ENCODE data around the gene C1orf167.
A peak's percentile ranks its signal among the peaks of the same experiment; 100 is the strongest.

C1orf167 gene

DNA sequence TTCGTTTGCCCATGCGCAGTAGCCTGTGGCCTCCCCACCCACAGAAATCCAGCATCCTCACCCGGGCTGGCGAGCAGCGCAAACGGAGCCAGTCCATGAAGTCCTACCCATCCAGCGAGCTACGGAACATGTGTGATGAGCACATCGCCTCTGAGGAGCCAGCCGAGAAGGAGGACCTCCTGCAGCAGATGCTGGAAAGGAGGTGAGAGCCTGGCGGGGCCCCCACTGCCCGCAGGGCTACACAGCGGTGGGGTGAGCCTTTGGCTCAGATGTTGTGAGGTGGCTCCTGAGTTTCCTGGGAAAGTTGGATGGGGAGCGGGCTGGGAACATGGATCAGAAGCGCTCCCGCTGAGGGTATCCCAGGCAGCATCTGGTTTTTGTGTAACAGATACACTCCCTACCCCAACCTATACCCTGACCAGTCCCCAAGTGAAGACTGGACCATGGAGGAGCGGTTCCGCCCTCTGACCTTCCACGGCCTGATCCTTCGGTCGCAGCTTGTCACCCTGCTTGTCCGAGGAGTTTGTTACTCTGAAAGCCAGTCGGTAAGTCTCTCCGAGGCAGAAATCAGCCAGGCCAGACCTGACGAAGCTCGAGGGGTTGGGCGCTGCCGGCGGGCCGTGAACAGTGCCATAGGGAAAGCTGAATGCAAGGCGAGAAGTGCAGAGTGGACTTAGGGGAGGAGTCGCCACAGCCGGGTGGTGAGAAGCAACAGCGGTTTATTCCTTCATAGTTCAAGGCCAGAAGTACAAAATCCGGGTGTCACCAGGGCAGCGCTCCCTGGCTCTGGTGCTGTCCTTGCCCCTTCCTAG is 75.2 kb downstream of the C1orf167 start:
- H3K27me3 ChIP-seq (replicated peaks; ENCODE audit: insufficient read depth, low read length), result no peaks in the 10 kb centered on the region
- H4K20me1 ChIP-seq (ENCODE audit: insufficient read depth, low read length), result no peaks in the 10 kb centered on the region
- no peak overlapping the region for H2AFZ ChIP-seq (ENCODE audit: low read length)
- H3K9me3 ChIP-seq (replicated peaks; ENCODE audit: insufficient read depth, low read length), result no peaks in the 10 kb centered on the region
- H3K79me2 ChIP-seq (ENCODE audit: low read length), result no peaks in the 10 kb centered on the region
- H3K36me3 ChIP-seq (replicated peaks; ENCODE audit: insufficient read depth, low read length), result no peaks in the 10 kb centered on the region; the same call in 1 of the 2 replicates
- no peak overlapping the region for H3K4me3 ChIP-seq (ENCODE audit: low read length)
- H3K4me1 ChIP-seq (ENCODE audit: low read length), result no peaks in the 10 kb centered on the region
- no peak for TF ChIP-seq EZH2 (optimal IDR thresholded peaks at IDR 0.05; ENCODE audit: low read depth, low read length)
- TF ChIP-seq, protein P1, sequence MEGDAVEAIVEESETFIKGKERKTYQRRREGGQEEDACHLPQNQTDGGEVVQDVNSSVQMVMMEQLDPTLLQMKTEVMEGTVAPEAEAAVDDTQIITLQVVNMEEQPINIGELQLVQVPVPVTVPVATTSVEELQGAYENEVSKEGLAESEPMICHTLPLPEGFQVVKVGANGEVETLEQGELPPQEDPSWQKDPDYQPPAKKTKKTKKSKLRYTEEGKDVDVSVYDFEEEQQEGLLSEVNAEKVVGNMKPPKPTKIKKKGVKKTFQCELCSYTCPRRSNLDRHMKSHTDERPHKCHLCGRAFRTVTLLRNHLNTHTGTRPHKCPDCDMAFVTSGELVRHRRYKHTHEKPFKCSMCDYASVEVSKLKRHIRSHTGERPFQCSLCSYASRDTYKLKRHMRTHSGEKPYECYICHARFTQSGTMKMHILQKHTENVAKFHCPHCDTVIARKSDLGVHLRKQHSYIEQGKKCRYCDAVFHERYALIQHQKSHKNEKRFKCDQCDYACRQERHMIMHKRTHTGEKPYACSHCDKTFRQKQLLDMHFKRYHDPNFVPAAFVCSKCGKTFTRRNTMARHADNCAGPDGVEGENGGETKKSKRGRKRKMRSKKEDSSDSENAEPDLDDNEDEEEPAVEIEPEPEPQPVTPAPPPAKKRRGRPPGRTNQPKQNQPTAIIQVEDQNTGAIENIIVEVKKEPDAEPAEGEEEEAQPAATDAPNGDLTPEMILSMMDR (IDR thresholded peaks at IDR 0.05; ENCODE audit: low read length), result no peak
- TF ChIP-seq EZH2phosphoT487 (IDR thresholded peaks at IDR 0.05; ENCODE audit: low read length), result no peak
- H3K9me2 ChIP-seq (replicated peaks; ENCODE audit: insufficient read depth, low read length), result no peaks in the 10 kb centered on the region
- no peaks in the 10 kb centered on the region for H3F3A ChIP-seq (ENCODE audit: insufficient read depth, low read length)
- no peak overlapping the region for H3K27ac ChIP-seq (ENCODE audit: low read length)
- no peak for DNase-seq
- H3K9ac ChIP-seq (ENCODE audit: low read length), result no peak overlapping the region
- no peak overlapping the region for H3K4me2 ChIP-seq (ENCODE audit: low read depth, low read length)

DNA sequence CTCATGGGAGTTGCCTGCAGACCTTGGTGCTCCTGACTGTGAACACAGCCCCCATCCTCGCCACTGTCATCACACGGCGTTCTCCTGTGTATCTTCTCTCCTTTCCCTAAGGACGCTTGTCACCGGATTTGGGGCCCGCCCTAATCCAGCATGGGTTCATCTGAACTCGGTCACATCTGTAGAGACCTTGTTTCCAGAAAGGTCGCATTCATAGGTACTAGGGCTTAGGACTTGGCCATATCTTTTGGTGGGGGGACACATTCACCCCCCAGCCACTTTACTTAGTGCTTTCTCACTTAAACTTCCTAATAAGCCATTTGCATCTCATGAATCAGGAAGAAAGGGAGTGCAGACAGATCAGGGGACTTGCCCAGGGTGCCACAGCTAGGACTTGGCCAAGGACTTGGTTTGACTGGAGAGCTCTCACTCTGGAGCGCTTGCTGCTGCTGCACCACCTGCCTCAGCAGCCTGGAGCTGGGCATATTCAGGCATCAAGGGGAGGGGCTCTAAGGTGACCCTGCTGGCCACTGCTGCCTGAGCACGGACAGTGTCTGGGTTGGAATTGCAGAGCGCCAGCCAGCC is 75.9 kb downstream of the C1orf167 start:
- H2AFZ ChIP-seq (ENCODE audit: low read length), result no peak overlapping the region
- H4K20me1 ChIP-seq (ENCODE audit: insufficient read depth, low read length), result no peaks in the 10 kb centered on the region
- H3K27ac ChIP-seq (ENCODE audit: low read length), result no peak overlapping the region
- no peaks in the 10 kb centered on the region for H3K79me2 ChIP-seq (ENCODE audit: low read length)
- H3K9me3 ChIP-seq (replicated peaks; ENCODE audit: insufficient read depth, low read length), result no peaks in the 10 kb centered on the region
- H3K4me1 ChIP-seq (ENCODE audit: low read length), result no peaks in the 10 kb centered on the region
- H3K9me2 ChIP-seq (replicated peaks; ENCODE audit: insufficient read depth, low read length), result no peaks in the 10 kb centered on the region
- TF ChIP-seq, protein P1 (IDR thresholded peaks at IDR 0.05; ENCODE audit: low read length), result no peak
- TF ChIP-seq EZH2 (optimal IDR thresholded peaks at IDR 0.05; ENCODE audit: low read depth, low read length), result no peak
- TF ChIP-seq EZH2phosphoT487 (IDR thresholded peaks at IDR 0.05; ENCODE audit: low read length), result no peak
- no peak for DNase-seq
- no peak overlapping the region for H3K4me2 ChIP-seq (ENCODE audit: low read depth, low read length)
- H3K4me3 ChIP-seq (ENCODE audit: low read length), result no peak overlapping the region
- H3F3A ChIP-seq (ENCODE audit: insufficient read depth, low read length), result no peaks in the 10 kb centered on the region
- H3K36me3 ChIP-seq (replicated peaks; ENCODE audit: insufficient read depth, low read length), result no peaks in the 10 kb centered on the region; the same call in 1 of the 2 replicates
- H3K27me3 ChIP-seq (replicated peaks; ENCODE audit: insufficient read depth, low read length), result no peaks in the 10 kb centered on the region
- no peak overlapping the region for H3K9ac ChIP-seq (ENCODE audit: low read length)

DNA sequence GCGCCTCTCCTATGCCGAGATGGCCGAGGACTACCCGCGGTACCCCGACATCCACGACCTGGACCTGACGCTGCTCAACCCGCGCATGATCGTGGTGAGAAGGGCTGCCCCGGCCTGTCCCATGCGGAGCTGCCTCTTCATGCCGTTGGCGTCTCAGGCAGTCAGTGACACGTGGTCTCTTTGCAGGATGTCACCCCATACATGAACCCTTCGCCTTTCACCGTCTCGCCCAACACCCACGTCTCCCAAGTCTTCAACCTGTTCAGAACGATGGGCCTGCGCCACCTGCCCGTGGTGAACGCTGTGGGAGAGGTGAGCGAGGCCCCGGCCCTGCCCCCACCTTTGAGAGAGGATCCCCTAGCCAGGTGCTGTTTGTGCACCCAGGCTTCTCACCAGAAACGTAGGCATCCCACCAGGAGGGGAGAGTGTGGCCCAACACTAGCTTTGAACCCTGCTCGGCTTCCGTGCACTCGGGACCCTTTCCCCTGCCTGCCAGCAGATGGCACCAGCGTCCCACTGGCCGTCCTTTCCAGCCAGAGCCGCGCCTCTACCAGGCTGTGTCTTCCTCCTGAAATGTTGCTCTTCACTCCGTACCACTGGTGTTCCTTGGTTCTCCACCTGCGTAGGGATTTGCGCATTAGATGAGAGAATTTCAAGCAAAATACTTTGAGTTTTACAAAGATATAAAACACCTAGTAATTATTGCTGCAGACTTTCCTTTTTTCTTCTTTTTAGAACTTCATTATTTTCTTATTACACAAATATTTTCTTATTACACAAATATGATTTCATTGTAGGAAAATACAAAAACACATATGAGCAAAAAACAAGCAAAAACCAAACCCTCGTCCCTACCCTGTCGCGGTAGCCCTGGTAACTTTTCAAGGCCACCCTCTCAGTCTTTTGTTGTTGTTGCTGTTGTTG is 76.6 kb downstream of the C1orf167 start:
- Histone ChIP-seq H2AFZ (ENCODE audit: low read length) (no peak overlapping the region), H3F3A (ENCODE audit: insufficient read depth, low read length) (no peaks in the 10 kb centered on the region), H3K4me2 (ENCODE audit: low read depth, low read length) (no peak overlapping the region), H3K4me1 (ENCODE audit: low read length) (no peaks in the 10 kb centered on the region), H3K79me2 (ENCODE audit: low read length) (no peaks in the 10 kb centered on the region), H3K9ac (ENCODE audit: low read length) (no peak overlapping the region), H3K9me2 (replicated peaks; ENCODE audit: insufficient read depth, low read length) (no peaks in the 10 kb centered on the region), H4K20me1 (ENCODE audit: insufficient read depth, low read length) (no peaks in the 10 kb centered on the region), H3K36me3 (replicated peaks; ENCODE audit: insufficient read depth, low read length) (no peaks in the 10 kb centered on the region; the same call in 1 of the 2 replicates), H3K9me3 (replicated peaks; ENCODE audit: insufficient read depth, low read length) (no peaks in the 10 kb centered on the region), H3K4me3 (ENCODE audit: low read length) (no peak overlapping the region), H3K27ac (ENCODE audit: low read length) (no peak overlapping the region), H3K27me3 (replicated peaks; ENCODE audit: insufficient read depth, low read length) (no peaks in the 10 kb centered on the region)
- TF ChIP-seq, protein P1 (IDR thresholded peaks at IDR 0.05; ENCODE audit: low read length), result peak; percentile 98
- TF ChIP-seq EZH2 (optimal IDR thresholded peaks at IDR 0.05; ENCODE audit: low read depth, low read length) (no peak), EZH2phosphoT487 (IDR thresholded peaks at IDR 0.05; ENCODE audit: low read length) (no peak)
- DNase-seq, result peak; percentile 53

All from MM.1S (cell line).